Measurements from ENCODE around the gene DTHD1. TPM values are rescaled to one million over a fixed set of nuclear protein-coding genes. Genes with fewer than 3 reads are reported as not detected.

DTHD1 gene
- total RNA-seq, 2 donors from 2014 or later: 0.22 to 0.52 TPM

- Mint-ChIP-seq H3K27me3 (no peaks in the 10 kb centered on the region), H3K27ac (peak overlapping the region; percentile 89), H3K4me1 (peaks cover 34% of the 10 kb centered on the region), H3K36me3 (ENCODE audit: low read depth) (no peaks in the 10 kb centered on the region), H3K4me3 (no peak overlapping the region)
- ATAC-seq: no peak
- no peak for DNase-seq
- no peaks in the 10 kb centered on the region for H3K9me3 ChIP-seq (ENCODE audit: control insufficient read depth, low read length, poor library complexity, severe bottlenecking)
These were observed 45.1 kb downstream of the DTHD1 start for GRCh38 chr4:36326476-36327029.

DNA sequence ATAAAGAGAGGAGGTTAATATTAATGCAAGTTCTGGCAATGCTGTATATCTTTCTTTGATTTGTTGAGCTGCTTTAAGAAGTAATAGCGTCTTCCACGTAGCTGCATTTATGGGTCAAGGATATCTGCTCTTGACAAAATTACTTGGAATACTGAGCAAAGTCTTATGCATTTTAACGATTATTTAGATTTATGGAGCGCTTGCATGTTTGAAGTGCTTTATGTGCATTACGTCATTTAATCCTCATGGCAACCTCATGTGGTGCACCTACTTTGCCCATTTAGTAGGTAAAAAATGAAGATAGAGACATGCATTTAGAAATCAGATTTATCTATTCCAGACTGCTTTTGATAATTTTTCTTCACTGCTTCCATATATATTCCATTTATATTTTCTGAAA, 46.0 kb downstream of the DTHD1 start:
- Mint-ChIP-seq H3K4me1 (peaks cover 27% of the 10 kb centered on the region), H3K27me3 (no peaks in the 10 kb centered on the region), H3K27ac (no peak overlapping the region), H3K4me3 (no peak overlapping the region), H3K36me3 (ENCODE audit: low read depth) (no peaks in the 10 kb centered on the region)
- H3K9me3 ChIP-seq (ENCODE audit: control insufficient read depth, low read length, poor library complexity, severe bottlenecking): no peaks in the 10 kb centered on the region
- ATAC-seq (no peak), DNase-seq (no peak)

GRCh38 chr4:36328130-36328529, 46.7 kb downstream of the DTHD1 start:
- Mint-ChIP-seq H3K36me3 (ENCODE audit: low read depth) (no peaks in the 10 kb centered on the region), H3K27me3 (no peaks in the 10 kb centered on the region), H3K4me1 (peaks cover 21% of the 10 kb centered on the region), H3K4me3 (no peak overlapping the region), H3K27ac (peak overlapping the region; percentile 47)
- DNase-seq (no peak), ATAC-seq (no peak)
- no peaks in the 10 kb centered on the region for H3K9me3 ChIP-seq (ENCODE audit: control insufficient read depth, low read length, poor library complexity, severe bottlenecking)

- H3K36me3 Mint-ChIP-seq (ENCODE audit: low read depth): no peaks in the 10 kb centered on the region
- peaks cover 22% of the 10 kb centered on the region for H3K4me1 Mint-ChIP-seq
- DNase-seq: no peak
- H3K27me3 Mint-ChIP-seq: no peaks in the 10 kb centered on the region
- ATAC-seq: no peak
- H3K27ac Mint-ChIP-seq: peak overlapping the region; percentile 47
- no peak overlapping the region for H3K4me3 Mint-ChIP-seq
- no peaks in the 10 kb centered on the region for H3K9me3 ChIP-seq (ENCODE audit: control insufficient read depth, low read length, poor library complexity, severe bottlenecking)
These were observed 47.8 kb downstream of the DTHD1 start for GRCh38 chr4:36329228-36329627.

GRCh38 chr4:36330796-36331195, 49.4 kb downstream of the DTHD1 start:
- peaks cover 10% of the 10 kb centered on the region for H3K4me1 Mint-ChIP-seq
- no peak overlapping the region for H3K4me3 Mint-ChIP-seq
- no peaks in the 10 kb centered on the region for H3K36me3 Mint-ChIP-seq (ENCODE audit: low read depth)
- no peak for DNase-seq
- H3K9me3 ChIP-seq (ENCODE audit: control insufficient read depth, low read length, poor library complexity, severe bottlenecking): no peaks in the 10 kb centered on the region
- H3K27me3 Mint-ChIP-seq: no peaks in the 10 kb centered on the region
- ATAC-seq: no peak
- no peak overlapping the region for H3K27ac Mint-ChIP-seq

GRCh38 chr4:36332023-36332781, 50.8 kb downstream of the DTHD1 start:
- H3K4me3 Mint-ChIP-seq: no peak overlapping the region
- no peaks in the 10 kb centered on the region for H3K27me3 Mint-ChIP-seq
- no peak overlapping the region for H3K27ac Mint-ChIP-seq
- no peaks in the 10 kb centered on the region for H3K9me3 ChIP-seq (ENCODE audit: control insufficient read depth, low read length, poor library complexity, severe bottlenecking)
- ATAC-seq (no peak), DNase-seq (no peak)
- H3K36me3 Mint-ChIP-seq (ENCODE audit: low read depth): no peaks in the 10 kb centered on the region
- peaks cover 14% of the 10 kb centered on the region for H3K4me1 Mint-ChIP-seq

DNA sequence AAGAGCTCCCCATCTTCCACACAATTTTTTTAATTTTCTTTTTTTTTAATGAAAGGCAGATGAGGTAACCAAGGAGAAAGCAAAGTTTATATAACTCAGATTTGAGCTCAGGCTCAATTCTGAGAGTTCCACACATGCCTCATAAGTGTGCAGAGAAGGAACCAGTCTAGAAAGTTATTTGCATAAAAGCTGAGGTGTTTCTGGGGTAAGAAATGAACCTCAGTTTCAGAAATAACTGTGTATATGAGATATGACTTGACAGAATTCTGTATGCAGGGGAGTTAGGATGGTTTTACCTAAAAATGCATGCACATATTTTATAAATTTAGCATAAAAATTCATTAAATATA, 51.3 kb downstream of the DTHD1 start:
- no peaks in the 10 kb centered on the region for H3K27me3 Mint-ChIP-seq
- no peaks in the 10 kb centered on the region for H3K36me3 Mint-ChIP-seq (ENCODE audit: low read depth)
- no peaks in the 10 kb centered on the region for H3K9me3 ChIP-seq (ENCODE audit: control insufficient read depth, low read length, poor library complexity, severe bottlenecking)
- DNase-seq: no peak
- no peak for ATAC-seq
- H3K27ac Mint-ChIP-seq: no peak overlapping the region
- no peak overlapping the region for H3K4me3 Mint-ChIP-seq
- H3K4me1 Mint-ChIP-seq: peaks cover 15% of the 10 kb centered on the region

- H3K27ac Mint-ChIP-seq: peak overlapping the region; percentile 8
- DNase-seq: no peak
- H3K4me1 Mint-ChIP-seq: peaks cover 19% of the 10 kb centered on the region
- H3K36me3 Mint-ChIP-seq (ENCODE audit: low read depth): no peaks in the 10 kb centered on the region
- ATAC-seq: peak; percentile 30
- H3K4me3 Mint-ChIP-seq: no peak overlapping the region
- H3K27me3 Mint-ChIP-seq: no peaks in the 10 kb centered on the region
- no peaks in the 10 kb centered on the region for H3K9me3 ChIP-seq (ENCODE audit: control insufficient read depth, low read length, poor library complexity, severe bottlenecking)
These were observed 52.0 kb downstream of the DTHD1 start for GRCh38 chr4:36333303-36333877.

GRCh38 chr4:36337665-36338185, 56.3 kb downstream of the DTHD1 start:
- H3K27ac Mint-ChIP-seq: no peak overlapping the region
- DNase-seq (no peak), ATAC-seq (no peak)
- H3K4me3 Mint-ChIP-seq: no peak overlapping the region
- no peaks in the 10 kb centered on the region for H3K9me3 ChIP-seq (ENCODE audit: control insufficient read depth, low read length, poor library complexity, severe bottlenecking)
- peaks cover 19% of the 10 kb centered on the region for H3K4me1 Mint-ChIP-seq
- H3K36me3 Mint-ChIP-seq (ENCODE audit: low read depth): no peaks in the 10 kb centered on the region
- H3K27me3 Mint-ChIP-seq: no peaks in the 10 kb centered on the region

DNA sequence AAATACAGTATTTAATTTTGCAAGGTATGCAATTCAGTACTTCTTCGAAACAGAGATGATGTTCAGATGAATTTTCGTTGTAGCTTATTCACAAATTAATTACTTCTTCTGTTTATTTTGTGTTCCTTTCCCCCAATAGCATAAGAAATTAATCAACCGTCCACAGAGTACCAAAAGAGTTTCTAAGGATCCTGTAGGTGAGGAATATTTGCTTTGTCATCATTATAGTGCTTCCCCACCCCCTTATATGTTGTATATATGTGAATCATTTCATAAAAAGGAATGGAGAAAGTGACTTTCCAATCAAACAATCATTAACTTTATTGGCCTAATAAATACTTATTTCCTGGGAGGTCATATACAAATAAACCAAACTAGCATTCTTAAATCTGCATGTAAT, 57.6 kb downstream of the DTHD1 start:
- Mint-ChIP-seq H3K4me1 (peaks cover 14% of the 10 kb centered on the region), H3K27me3 (no peaks in the 10 kb centered on the region), H3K36me3 (ENCODE audit: low read depth) (no peaks in the 10 kb centered on the region), H3K4me3 (no peak overlapping the region), H3K27ac (no peak overlapping the region)
- DNase-seq: no peak
- H3K9me3 ChIP-seq (ENCODE audit: control insufficient read depth, low read length, poor library complexity, severe bottlenecking): no peaks in the 10 kb centered on the region
- no peak for ATAC-seq

- DNase-seq (no peak), ATAC-seq (no peak)
- H3K36me3 Mint-ChIP-seq (ENCODE audit: low read depth): peaks cover 4% of the 10 kb centered on the region
- no peaks in the 10 kb centered on the region for H3K9me3 ChIP-seq (ENCODE audit: control insufficient read depth, low read length, poor library complexity, severe bottlenecking)
- H3K4me1 Mint-ChIP-seq: peaks cover 15% of the 10 kb centered on the region
- H3K27me3 Mint-ChIP-seq: no peaks in the 10 kb centered on the region
- H3K27ac Mint-ChIP-seq: no peak overlapping the region
- H3K4me3 Mint-ChIP-seq: no peak overlapping the region
These were observed 60.5 kb downstream of the DTHD1 start for GRCh38 chr4:36341936-36342335.

DNA sequence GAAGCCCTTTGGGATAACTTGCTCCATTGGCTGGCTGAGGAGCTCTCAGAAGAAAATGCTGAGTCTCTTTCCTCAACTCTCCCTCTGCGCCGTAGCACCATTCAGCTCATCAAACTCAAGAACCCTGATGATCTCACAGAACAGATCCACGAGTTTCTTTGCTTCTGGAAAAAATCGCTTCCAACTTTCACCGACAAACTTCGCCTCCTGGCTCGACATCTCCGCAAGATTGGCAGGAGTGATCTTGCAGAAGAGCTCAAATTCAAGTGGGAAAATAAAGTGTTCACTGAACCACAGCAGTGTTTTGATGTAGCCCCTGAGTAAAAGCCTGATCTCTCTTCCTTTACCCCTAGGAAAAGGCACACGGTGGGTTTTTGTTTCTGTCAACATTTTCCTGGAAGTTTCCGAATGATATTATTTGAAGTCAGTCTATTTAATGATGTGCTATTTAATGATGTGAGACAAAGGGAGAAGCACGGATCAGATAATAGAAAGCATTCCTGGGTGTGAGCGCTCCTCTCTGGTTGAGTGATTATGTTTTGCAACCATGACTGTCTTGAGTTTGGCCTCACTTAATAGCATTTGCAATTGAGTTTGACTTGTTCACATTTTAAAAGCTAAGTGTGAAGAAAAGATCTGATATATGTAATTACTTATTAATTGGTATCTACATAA, 62.2 kb downstream of the DTHD1 start:
- Mint-ChIP-seq H3K36me3 (ENCODE audit: low read depth) (peaks cover 4% of the 10 kb centered on the region), H3K27me3 (no peaks in the 10 kb centered on the region), H3K4me3 (no peak overlapping the region), H3K27ac (no peak overlapping the region), H3K4me1 (peaks cover 10% of the 10 kb centered on the region)
- H3K9me3 ChIP-seq (ENCODE audit: control insufficient read depth, low read length, poor library complexity, severe bottlenecking): no peaks in the 10 kb centered on the region
- ATAC-seq: no peak
- DNase-seq: no peak

DNA sequence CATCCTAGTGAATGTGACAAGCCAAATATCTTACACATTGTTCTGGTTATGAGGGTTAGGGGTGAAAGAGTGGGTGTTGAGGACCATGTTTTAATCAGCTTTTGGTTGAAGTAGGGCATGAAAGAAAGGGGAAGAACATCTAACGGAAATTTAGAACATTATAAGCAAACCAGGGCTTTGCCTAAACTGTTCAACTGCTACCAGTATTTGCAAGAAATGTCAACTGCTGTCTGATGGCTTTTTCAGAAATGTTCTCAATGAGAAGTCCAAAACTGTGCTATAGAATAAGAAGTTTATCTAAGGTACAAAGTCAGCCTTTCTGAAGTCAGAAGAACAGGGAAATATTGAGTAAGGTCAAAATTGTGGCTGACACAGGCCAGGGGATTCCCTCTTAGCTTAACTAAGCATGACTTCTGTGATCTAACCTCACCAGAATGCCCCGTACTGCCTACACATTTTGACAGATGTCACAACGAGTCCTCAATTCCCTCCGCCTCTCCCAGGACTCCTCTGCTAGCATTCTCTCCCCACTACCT, 67.1 kb downstream of the DTHD1 start:
- no peaks in the 10 kb centered on the region for H3K9me3 ChIP-seq (ENCODE audit: control insufficient read depth, low read length, poor library complexity, severe bottlenecking)
- ATAC-seq: peak; percentile 85
- Mint-ChIP-seq H3K27ac (peak overlapping the region; percentile 66), H3K27me3 (no peaks in the 10 kb centered on the region), H3K4me3 (no peak overlapping the region), H3K4me1 (peaks cover 10% of the 10 kb centered on the region), H3K36me3 (ENCODE audit: low read depth) (peaks cover 4% of the 10 kb centered on the region)
- DNase-seq: no peak

All from T-helper 17 cell (primary cell).